ENCODE results near the gene MBNL3.

- TF ChIP-seq EZH2 (IDR thresholded peaks at IDR 0.05) (no peak), POLR2AphosphoS5 (IDR thresholded peaks at IDR 0.05; ENCODE audit: borderline replicate concordance, low read depth, low read length) (no peak)
Measured at GRCh38 chrX:132493095-132493494, 4.3 kb upstream of the MBNL3 start.
